ENCODE measurements around the gene HLA-DMB. TPM values are rescaled to one million over a fixed set of nuclear protein-coding genes. Genes with fewer than 3 reads are reported as not detected.

HLA-DMB gene
- total RNA-seq, 4 donors from 2014 or later = 1.8 to 20.8 (median 13.2) TPM

DNA sequence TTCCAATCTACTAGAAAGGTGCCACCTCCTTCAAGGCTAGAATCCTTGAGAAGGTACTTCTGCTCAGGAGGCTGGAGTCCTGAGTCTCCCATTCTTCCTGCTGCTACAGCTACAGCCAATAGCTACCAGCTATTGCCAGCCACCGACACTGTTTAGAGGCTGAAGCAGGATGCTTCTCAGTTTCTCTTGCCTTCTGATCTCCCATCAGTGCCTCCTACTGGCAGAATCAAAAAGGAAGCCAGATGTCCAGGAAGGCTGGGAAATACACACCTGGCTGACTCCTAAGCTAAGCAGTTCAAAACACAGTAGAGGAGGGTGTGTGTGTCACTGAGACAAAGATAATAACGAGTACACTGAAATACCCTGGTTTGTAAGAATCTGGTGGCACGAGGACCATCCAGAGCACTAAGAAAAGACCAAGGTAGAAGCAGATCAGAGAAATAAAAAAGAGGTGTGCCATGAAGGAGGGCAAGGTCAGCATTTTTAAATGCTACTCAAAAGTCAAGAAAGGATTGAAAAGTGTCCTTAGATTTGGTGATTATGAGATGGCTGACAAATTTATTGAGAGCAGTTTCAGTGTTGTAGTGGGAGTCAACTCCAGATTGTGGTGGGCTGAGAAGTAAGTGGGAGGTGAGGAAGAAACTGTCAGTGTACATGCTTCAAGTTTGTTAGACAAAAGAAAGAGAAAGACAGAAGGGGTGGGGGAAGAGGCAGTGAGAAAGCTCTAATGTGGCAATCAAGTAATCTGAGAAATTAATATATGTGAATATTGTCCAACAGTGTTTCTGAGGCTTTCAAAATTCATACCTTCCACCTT lies 14.4 kb upstream of the HLA-DMB start:
- intact Hi-C loops (cut with DNase I; ENCODE audit: low total_unique reads) = no loop called here
- TF ChIP-seq POLR2A (IDR thresholded peaks at IDR 0.05) (no peak), POLR2AphosphoS5 (IDR thresholded peaks at IDR 0.05) (no peak)
- TF ChIP-seq, protein P1, sequence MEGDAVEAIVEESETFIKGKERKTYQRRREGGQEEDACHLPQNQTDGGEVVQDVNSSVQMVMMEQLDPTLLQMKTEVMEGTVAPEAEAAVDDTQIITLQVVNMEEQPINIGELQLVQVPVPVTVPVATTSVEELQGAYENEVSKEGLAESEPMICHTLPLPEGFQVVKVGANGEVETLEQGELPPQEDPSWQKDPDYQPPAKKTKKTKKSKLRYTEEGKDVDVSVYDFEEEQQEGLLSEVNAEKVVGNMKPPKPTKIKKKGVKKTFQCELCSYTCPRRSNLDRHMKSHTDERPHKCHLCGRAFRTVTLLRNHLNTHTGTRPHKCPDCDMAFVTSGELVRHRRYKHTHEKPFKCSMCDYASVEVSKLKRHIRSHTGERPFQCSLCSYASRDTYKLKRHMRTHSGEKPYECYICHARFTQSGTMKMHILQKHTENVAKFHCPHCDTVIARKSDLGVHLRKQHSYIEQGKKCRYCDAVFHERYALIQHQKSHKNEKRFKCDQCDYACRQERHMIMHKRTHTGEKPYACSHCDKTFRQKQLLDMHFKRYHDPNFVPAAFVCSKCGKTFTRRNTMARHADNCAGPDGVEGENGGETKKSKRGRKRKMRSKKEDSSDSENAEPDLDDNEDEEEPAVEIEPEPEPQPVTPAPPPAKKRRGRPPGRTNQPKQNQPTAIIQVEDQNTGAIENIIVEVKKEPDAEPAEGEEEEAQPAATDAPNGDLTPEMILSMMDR (IDR thresholded peaks at IDR 0.05) = peak; percentile 25 to 33 (median 26)
- peak; percentile 42 for DNase-seq

GRCh38 chr6:32954267-32954666 lies 13.4 kb upstream of the HLA-DMB start:
- Histone ChIP-seq H3K27ac (no peak overlapping the region), H3K9me3 (no peaks in the 10 kb centered on the region), H3K4me1 (peaks cover 0 to 13% (median 4%) of the 10 kb centered on the region in 4 donors), H3K4me3 (no peak overlapping the region), H3K27me3 (no peaks in the 10 kb centered on the region), H3K36me3 (no peaks in the 10 kb centered on the region)
- WGBS, 2 donors (ENCODE audit: low coverage in 1 of 2) = 89% methylated on average over 4 of the region's 4 CpGs
- in situ Hi-C loops (cut with MboI; ENCODE audit: low pct_ligation_motif_present in 1 of 4, low pct_unique_long_range_greater_than_20kb in 1 of 4, low sequenced_read_pairs in 3 of 4) = loop anchor here in 1 of 4 donors (25.0 kb wide), 1 partner anchor 458 kb away; the partner anchor contains the start of genes CUTA, PHF1 and SYNGAP1
- intact Hi-C loops (cut with DNase I; ENCODE audit: low total_unique reads) = no loop called here
- TF ChIP-seq POLR2AphosphoS5 (IDR thresholded peaks at IDR 0.05) (no peak), EP300 (IDR thresholded peaks at IDR 0.05; ENCODE audit: low read depth) (no peak), POLR2A (IDR thresholded peaks at IDR 0.05) (no peak)
- TF ChIP-seq, protein P1 (IDR thresholded peaks at IDR 0.05) = no peak
- no peak for DNase-seq

More for the DNA sequence above, 14.4 kb upstream of the HLA-DMB start:
- Histone ChIP-seq H3K4me3 (no peak overlapping the region), H3K27ac (no peak overlapping the region), H3K36me3 (no peaks in the 10 kb centered on the region), H3K9me3 (no peaks in the 10 kb centered on the region), H3K27me3 (no peaks in the 10 kb centered on the region), H3K4me1 (peaks cover 0 to 13% (median 4%) of the 10 kb centered on the region in 4 donors)
- in situ Hi-C loops (cut with MboI; ENCODE audit: low pct_ligation_motif_present in 1 of 4, low pct_unique_long_range_greater_than_20kb in 1 of 4, low sequenced_read_pairs in 3 of 4) = loop anchor here in 1 of 4 donors (25.0 kb wide), 1 partner anchor 457 kb away; the partner anchor contains the start of genes CUTA, PHF1 and SYNGAP1
- 29 to 71% methylated on average over 1 to 3 of the region's 3 CpGs for WGBS, 2 donors (ENCODE audit: low coverage in 1 of 2)

DNA sequence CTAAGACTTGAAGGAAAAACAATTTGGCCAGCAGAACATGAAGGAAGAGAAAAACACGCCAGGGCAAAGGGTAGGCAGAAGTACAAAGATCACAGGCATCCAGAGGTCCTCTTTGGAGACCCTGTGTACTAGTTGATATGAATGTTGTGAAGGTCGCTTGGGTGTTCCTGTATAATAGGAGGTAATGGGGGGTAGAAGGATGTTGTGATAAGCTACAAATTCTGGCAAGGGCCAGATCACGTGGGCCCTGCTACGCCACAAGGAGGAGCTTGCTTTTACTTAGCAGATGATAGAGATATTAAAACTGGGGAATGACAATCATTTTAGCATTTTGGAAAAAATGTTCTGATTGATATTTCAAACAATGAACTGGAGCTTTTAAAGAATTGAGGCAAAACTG lies 12.9 kb upstream of the HLA-DMB start:
- peak overlapping the region in 3 of 4 donors; percentile 79 for H3K27ac ChIP-seq
- H3K4me1 ChIP-seq = peaks cover 0 to 13% (median 4%) of the 10 kb centered on the region in 4 donors
- no peak for DNase-seq
- no peaks in the 10 kb centered on the region for H3K27me3 ChIP-seq
- TF ChIP-seq, protein P1 (IDR thresholded peaks at IDR 0.05) = no peak
- no peak for TF ChIP-seq EP300 (IDR thresholded peaks at IDR 0.05; ENCODE audit: low read depth)
- TF ChIP-seq POLR2AphosphoS5 (IDR thresholded peaks at IDR 0.05) = no peak
- no peak for TF ChIP-seq POLR2A (IDR thresholded peaks at IDR 0.05)
- H3K36me3 ChIP-seq = no peaks in the 10 kb centered on the region
- 71 to 80% methylated on average over 1 to 4 of the region's 4 CpGs for WGBS, 2 donors (ENCODE audit: low coverage in 1 of 2)
- in situ Hi-C loops (cut with MboI; ENCODE audit: low pct_ligation_motif_present in 1 of 4, low pct_unique_long_range_greater_than_20kb in 1 of 4, low sequenced_read_pairs in 3 of 4) = loop anchor here in 1 of 4 donors (25.0 kb wide), 1 partner anchor 459 kb away; the partner anchor contains the start of genes CUTA, PHF1 and SYNGAP1
- intact Hi-C loops (cut with DNase I; ENCODE audit: low total_unique reads) = no loop called here
- no peak overlapping the region for H3K4me3 ChIP-seq
- no peaks in the 10 kb centered on the region for H3K9me3 ChIP-seq

Measured in transverse colon (tissue), 4 donors.